Sciatic nerve (tissue), 1 donor: Measurements from ENCODE around the gene SKIDA1. TPM values are rescaled to one million over a fixed set of nuclear protein-coding genes. Genes with fewer than 3 reads are reported as not detected.

Experiments used
- microRNA-seq: library from miRNA; unstranded; fragments of <30 nt; microRNA quantifications from one replicate; pipeline ENCODE4 v1.2.0, GENCODE V29; 2020
- total RNA-seq: library from RNA; stranded (reverse); fragmentation: NEBNext Ultra II Directional; extraction: Animal tissue kit (Norgen Biotek cat#: 25700); gene quantifications from one replicate; pipeline ENCODE4 v1.2.1, GENCODE V29; 2021
- donor health status: DM: no; HTN: no; CAD: no.

Gene SKIDA1
- total RNA-seq, 1 donor from 2014 or later: 3.1 TPM

Small RNA genes within 50 kb of the gene (microRNA-seq; reads per million reads assigned to microRNA genes)
- gene MIR1915: not detected

Other genes starting within 250 kb of the SKIDA1 start
- gene MLLT10, start 8.6 kb upstream of the SKIDA1 start, total RNA-seq: 68.1 TPM